CD14-positive monocyte (primary cell): Measurements from ENCODE around the gene ITLN2. TPM values are rescaled to one million over a fixed set of nuclear protein-coding genes. Genes with fewer than 3 reads are reported as not detected.

Source experiments
- DNase-seq, 3 donors: peaks; one replicate each; pipeline ENCODE4 v3.0.0-alpha.2; 2011 to 2022
- H2AFZ ChIP-seq: 2 replicates; pipeline ENCODE4 v1.6.0; 2012; ENCODE audit warnings: mild to moderate bottlenecking, low read depth, low read length, inconsistent platforms; ENCODE audit not compliant: insufficient read depth, poor library complexity, severe bottlenecking
- H3K27ac ChIP-seq, 2 donors: 1 replicate in 1 of 2; 2 replicates in 1 of 2; pipeline ENCODE4 v1.5.1; 2012 to 2013; ENCODE audit warnings: low read length in 2 of 2, control low read depth in 1 of 2, inconsistent platforms in 1 of 2, low read depth in 1 of 2, mild to moderate bottlenecking in 1 of 2
- H3K27me3 ChIP-seq, 2 donors: one replicate each; pipeline versions ENCODE4 v1.6.0 to v1.6.1; 2011 to 2013; ENCODE audit warnings: low read length in 2 of 2; ENCODE audit not compliant: control insufficient read depth in 2 of 2, insufficient read depth in 2 of 2
- H3K36me3 ChIP-seq, 2 donors: replicated peaks in 1 of 2; 1 replicate in 1 of 2; 2 replicates in 1 of 2; pipeline versions ENCODE4 v1.5.1 to v1.6.1; 2012 to 2013; ENCODE audit warnings: low read length in 2 of 2, control low read depth in 1 of 2, inconsistent platforms in 1 of 2, mild to moderate bottlenecking in 1 of 2; ENCODE audit not compliant: insufficient read depth in 2 of 2, control insufficient read depth in 1 of 2
- H3K4me1 ChIP-seq, 2 donors: 1 replicate in 1 of 2; 2 replicates in 1 of 2; pipeline versions ENCODE4 v1.5.1 to v1.6.1; 2012 to 2013; ENCODE audit warnings: low read length in 2 of 2, control low read depth in 1 of 2, inconsistent platforms in 1 of 2, mild to moderate bottlenecking in 1 of 2, moderate library complexity in 1 of 2; ENCODE audit not compliant: insufficient read depth in 2 of 2, control insufficient read depth in 1 of 2
- H3K4me2 ChIP-seq: replicated peaks from 2 replicates; pipeline ENCODE3; 2012; ENCODE audit warnings: low read length, moderate library complexity, mild to moderate bottlenecking; ENCODE audit not compliant: poor library complexity, severe bottlenecking; ENCODE audit errors: extremely low read depth
- H3K4me3 ChIP-seq, 3 experiments: fragments of 200-600 bp in 1 of 3; sonication (generic) in 1 of 3; replicated peaks in 1 of 3; 1 replicate in 2 of 3; 2 replicates in 1 of 3; pipeline ENCODE4 v1.5.1; 2011 to 2013; ENCODE audit warnings: low read length in 3 of 3, mild to moderate bottlenecking in 3 of 3, control low read depth in 2 of 3, low read depth in 2 of 3, inconsistent platforms in 1 of 3, moderate library complexity in 1 of 3
- H3K79me2 ChIP-seq: 2 replicates; pipeline ENCODE4 v1.6.0; 2012; ENCODE audit warnings: mild to moderate bottlenecking, control low read depth, inconsistent platforms, low read length, moderate library complexity; ENCODE audit not compliant: insufficient read depth
- H3K9ac ChIP-seq: 2 replicates; pipeline ENCODE4 v1.6.0; 2017; ENCODE audit warnings: low read length, mild to moderate bottlenecking; ENCODE audit not compliant: insufficient read depth, poor library complexity, severe bottlenecking
- H3K9me3 ChIP-seq, 2 donors: replicated peaks in 1 of 2; 1 replicate in 1 of 2; 2 replicates in 1 of 2; pipeline versions ENCODE4 v1.5.1 to v1.6.1; 2012 to 2013; ENCODE audit warnings: low read length in 2 of 2, control low read depth in 1 of 2; ENCODE audit not compliant: control insufficient read depth in 1 of 2, insufficient read depth in 1 of 2
- H4K20me1 ChIP-seq: 2 replicates; pipeline ENCODE4 v1.6.0; 2012; ENCODE audit warnings: mild to moderate bottlenecking, low read length, control low read depth, moderate library complexity; ENCODE audit not compliant: insufficient read depth
- H3K27ac Mint-ChIP-seq, 7 donors: one replicate each; pipeline ENCODE4 v1.8.0; 2020; ENCODE audit warnings: mild to moderate bottlenecking in 7 of 7, mixed read lengths in 7 of 7, moderate library complexity in 6 of 7, inconsistent platforms in 2 of 7
- H3K27me3 Mint-ChIP-seq, 3 donors: one replicate each; pipeline ENCODE4 v1.8.0; 2021 to 2022; ENCODE audit warnings: low read depth in 3 of 3, mild to moderate bottlenecking in 3 of 3, mixed read lengths in 3 of 3, moderate library complexity in 3 of 3, inconsistent platforms in 1 of 3
- H3K36me3 Mint-ChIP-seq, 2 donors: one replicate each; pipeline ENCODE4 v1.8.0; 2020; ENCODE audit warnings: mixed read lengths in 2 of 2, inconsistent platforms in 1 of 2, mild to moderate bottlenecking in 1 of 2
- H3K4me1 Mint-ChIP-seq: one replicate; pipeline ENCODE4 v1.8.0; 2020; ENCODE audit warnings: mild to moderate bottlenecking, mixed read lengths
- H3K4me3 Mint-ChIP-seq, 2 donors: one replicate each; pipeline ENCODE4 v1.8.0; 2020; ENCODE audit warnings: mild to moderate bottlenecking in 2 of 2, mixed read lengths in 2 of 2, moderate library complexity in 1 of 2
- H3K9me3 Mint-ChIP-seq, 7 donors: one replicate each; pipeline ENCODE4 v1.8.0; 2020 to 2022; ENCODE audit warnings: mixed read lengths in 7 of 7, mild to moderate bottlenecking in 6 of 7, moderate library complexity in 6 of 7, inconsistent platforms in 2 of 7
- CTCF ChIP-seq: fragments of 200-600 bp; IDR thresholded peaks from one replicate; pipeline ENCODE4 v1.8.0; 2022; ENCODE audit warnings: antibody characterized with exemption, mild to moderate bottlenecking
- WGBS: methylation state at CpG from one replicate; pipeline ENCODE4 v1.1.5; 2013; ENCODE audit warnings: missing lambda C conversion rate; ENCODE audit not compliant: insufficient coverage; 5-methylcytosine and 5-hydroxymethylcytosine counted together
- intact Hi-C, 2 donors: fragments of 100-400 bp; cut with micrococcal nuclease; formaldehyde crosslinking; loops; one replicate each; pipeline versions ENCODE4 v1.15.0 to v1.15.1; 2023
- polyA plus RNA-seq, 3 donors: library from polyadenylated mRNA; depleted of rRNA in 1 of 3; unstranded in 2 of 3; stranded (reverse) in 1 of 3; fragments of 300-500 nt in 2 of 3; fragments of >200 nt in 1 of 3; fragmentation: Illumina TruSeq in 2 of 3; gene quantifications; 1 replicate in 2 of 3; 2 replicates in 1 of 3; pipeline ENCODE4 v1.2.3, GENCODE V29; 2012 to 2021

ITLN2 gene
- polyA plus RNA-seq, 3 donors = not detected

GRCh38 chr1:160973491-160973890 lies 18.9 kb upstream of the ITLN2 start:
- Histone ChIP-seq H3K79me2 (no peaks in the 10 kb centered on the region), H3K9ac (no peak overlapping the region), H3K4me2 (no peak overlapping the region), H3K4me3 (no peak overlapping the region), H3K9me3 (no peaks in the 10 kb centered on the region), H3K27ac (no peak overlapping the region), H3K36me3 (no peaks in the 10 kb centered on the region), H3K27me3 (no peaks in the 10 kb centered on the region), H3K4me1 (no peaks in the 10 kb centered on the region), H4K20me1 (no peaks in the 10 kb centered on the region), H2AFZ (no peak overlapping the region)
- intact Hi-C loops = no loop called here
- DNase-seq = no peak
- Mint-ChIP-seq H3K4me3 (no peak overlapping the region), H3K27me3 (peaks cover 1 to 6% (median 2%) of the 10 kb centered on the region in 3 donors), H3K27ac (no peak overlapping the region), H3K9me3 (no peaks in the 10 kb centered on the region), H3K4me1 (no peaks in the 10 kb centered on the region), H3K36me3 (no peaks in the 10 kb centered on the region)
- WGBS = 80% methylated on average over 2 of the region's 4 CpGs
- TF ChIP-seq CTCF = no peak

GRCh38 chr1:160972939-160973338 lies 18.3 kb upstream of the ITLN2 start:
- H3K4me3 ChIP-seq = no peak overlapping the region
- no peaks in the 10 kb centered on the region for H3K27me3 ChIP-seq
- no peak overlapping the region for H3K27ac ChIP-seq
- intact Hi-C loops = no loop called here
- H3K4me2 ChIP-seq = no peak overlapping the region
- no peaks in the 10 kb centered on the region for H3K9me3 ChIP-seq
- Mint-ChIP-seq H3K4me1 (no peaks in the 10 kb centered on the region), H3K27ac (no peak overlapping the region), H3K9me3 (no peaks in the 10 kb centered on the region), H3K36me3 (no peaks in the 10 kb centered on the region), H3K27me3 (peaks cover 1 to 6% (median 2%) of the 10 kb centered on the region in 3 donors), H3K4me3 (no peak overlapping the region)
- TF ChIP-seq CTCF = no peak
- H3K4me1 ChIP-seq = no peaks in the 10 kb centered on the region
- no peaks in the 10 kb centered on the region for H3K36me3 ChIP-seq
- no peak for DNase-seq
- 100% methylated on average over 1 of the region's 3 CpGs for WGBS
- H3K79me2 ChIP-seq = no peaks in the 10 kb centered on the region
- no peak overlapping the region for H3K9ac ChIP-seq
- no peaks in the 10 kb centered on the region for H4K20me1 ChIP-seq
- H2AFZ ChIP-seq = no peak overlapping the region
